OCI-LY3 (cell line): Measurements from ENCODE around the gene TWIST2.

Source experiments
- CTCF ChIP-seq: fragments of 200-600, 300-600 bp; sonication (generic); IDR thresholded peaks from 2 replicates; pipeline ENCODE4 v1.5.1; 2014; ENCODE audit warnings: antibody characterized with exemption, low read length, low read depth
- EZH2phosphoT487 ChIP-seq: fragments of 200-600 bp; shearing (Covaris generic); IDR thresholded peaks from 2 replicates; pipeline ENCODE4 v1.6.1; 2018; ENCODE audit warnings: antibody characterized with exemption, mixed run types, low read depth

- TF ChIP-seq CTCF (no peak), EZH2phosphoT487 (no peak)
Observed at GRCh38 chr2:238894950-238895298, 47.0 kb downstream of the TWIST2 start.
